ENCODE data around the gene GRHL3.

GRHL3 gene

DNA sequence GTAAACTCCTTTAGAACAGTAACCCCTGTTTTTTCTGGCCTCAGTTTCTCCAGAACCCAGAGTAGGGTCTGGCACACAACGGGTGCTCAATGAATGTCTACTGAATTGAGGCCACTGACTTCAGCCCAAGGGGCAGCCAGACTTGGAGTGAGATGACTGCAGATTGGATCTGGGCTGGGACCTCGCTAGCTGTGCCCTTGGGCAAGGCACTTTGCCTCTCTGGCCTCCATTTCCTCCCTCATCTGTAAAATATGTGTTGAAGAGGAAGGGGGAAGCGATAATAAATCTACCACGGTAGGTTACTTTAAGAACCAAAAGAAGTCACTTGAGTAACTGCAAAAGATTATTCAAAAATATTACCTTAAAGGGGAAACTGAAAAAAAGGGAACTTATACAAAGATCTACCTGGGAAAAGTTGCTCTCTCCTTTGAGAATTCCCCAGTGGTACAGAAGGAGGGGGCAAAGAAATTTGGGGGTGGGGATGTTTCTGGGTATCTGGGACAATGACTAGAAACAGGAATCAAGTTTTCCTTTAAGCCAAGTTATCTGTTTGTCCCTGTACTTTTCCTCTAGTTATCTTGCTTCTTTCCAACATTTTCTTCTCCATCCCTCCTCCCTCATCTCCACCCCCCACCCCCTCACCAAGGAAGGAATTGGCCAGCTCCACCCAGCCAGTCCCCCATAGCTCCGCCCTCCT is 394 bp upstream of the GRHL3 start:
- DNase-seq, result no peak

DNA sequence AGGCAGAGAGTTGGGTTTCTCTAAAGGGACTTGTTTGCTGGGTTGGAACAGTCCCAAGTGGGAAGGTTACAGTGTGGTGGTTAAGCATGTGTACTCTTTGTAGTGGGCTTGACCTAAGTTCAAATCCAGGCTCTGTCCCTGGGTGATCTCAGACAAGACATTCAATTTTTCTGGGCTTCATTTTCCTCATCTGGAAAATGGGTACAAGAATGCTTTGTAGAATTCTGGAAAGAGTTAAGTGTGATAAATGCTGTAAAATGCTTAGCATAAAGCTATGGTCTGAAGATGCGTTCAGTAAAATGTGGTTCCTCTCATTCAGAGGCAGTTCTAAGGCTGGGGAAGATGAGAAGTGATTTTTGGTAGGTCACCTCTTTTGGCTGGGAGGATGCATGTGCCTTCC is 805 bp downstream of the GRHL3 start:
- DNase-seq, result no peak

DNA sequence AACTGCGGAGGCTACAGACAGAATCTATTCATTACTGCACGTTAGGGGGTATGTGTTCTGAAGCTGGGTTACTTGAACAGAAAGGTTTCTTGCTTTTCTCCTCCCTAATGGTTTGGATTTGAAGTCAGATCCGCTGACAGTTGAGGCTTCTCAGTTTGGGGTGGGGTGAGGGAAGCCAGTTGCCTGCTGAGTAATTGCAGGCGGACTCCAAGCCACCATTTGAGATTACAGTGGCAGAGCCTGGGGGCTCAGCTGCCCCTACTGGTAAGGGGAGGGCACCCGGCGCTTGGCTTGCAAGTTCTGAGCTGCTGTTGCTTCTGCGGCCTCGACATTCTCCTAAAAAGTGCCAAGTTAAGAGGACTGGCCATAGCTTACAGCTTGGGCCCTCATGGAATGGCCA is 2.0 kb downstream of the GRHL3 start:
- DNase-seq, result no peak

DNA sequence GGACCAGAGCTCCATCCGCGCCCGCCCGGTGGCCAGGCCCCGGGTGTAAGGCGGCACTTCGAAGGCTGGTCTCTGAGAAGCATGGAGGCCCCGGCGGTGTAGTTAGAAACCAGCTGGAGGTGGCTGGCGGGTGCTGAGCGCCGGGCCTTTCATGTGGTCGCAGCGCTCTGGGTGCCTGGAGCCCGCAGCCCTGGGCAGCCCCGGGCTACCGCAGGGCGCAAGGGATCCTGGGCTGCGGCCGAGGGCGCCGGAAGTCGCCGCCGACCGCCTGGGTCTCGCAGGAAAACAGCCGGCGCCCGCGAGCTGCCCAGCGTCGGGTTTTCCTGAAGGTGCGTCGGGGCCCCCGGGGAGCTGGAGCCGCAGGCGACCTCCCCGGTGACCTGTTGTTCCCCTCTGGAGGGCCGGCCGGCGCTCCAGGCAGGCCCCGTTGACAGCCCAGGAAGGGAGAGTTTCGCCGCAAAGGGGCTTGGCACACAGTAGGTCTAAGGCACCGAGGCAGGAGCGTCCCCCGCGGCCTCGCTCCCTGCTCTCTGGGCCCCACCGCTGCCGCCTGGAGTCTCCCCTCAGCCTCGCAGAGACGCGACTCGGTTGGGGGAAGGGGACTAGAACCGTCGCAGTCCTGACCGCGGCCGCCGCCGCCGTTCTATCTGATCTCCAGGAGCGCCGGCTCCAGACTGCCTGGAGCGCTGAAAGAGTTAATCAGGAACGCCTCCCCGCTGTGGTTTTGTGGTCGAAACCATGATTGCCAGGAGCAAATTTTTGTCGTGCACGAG is 2.7 kb downstream of the GRHL3 start:
- DNase-seq, result peak in 2 of 3 donors; percentile 39 to 65

DNA sequence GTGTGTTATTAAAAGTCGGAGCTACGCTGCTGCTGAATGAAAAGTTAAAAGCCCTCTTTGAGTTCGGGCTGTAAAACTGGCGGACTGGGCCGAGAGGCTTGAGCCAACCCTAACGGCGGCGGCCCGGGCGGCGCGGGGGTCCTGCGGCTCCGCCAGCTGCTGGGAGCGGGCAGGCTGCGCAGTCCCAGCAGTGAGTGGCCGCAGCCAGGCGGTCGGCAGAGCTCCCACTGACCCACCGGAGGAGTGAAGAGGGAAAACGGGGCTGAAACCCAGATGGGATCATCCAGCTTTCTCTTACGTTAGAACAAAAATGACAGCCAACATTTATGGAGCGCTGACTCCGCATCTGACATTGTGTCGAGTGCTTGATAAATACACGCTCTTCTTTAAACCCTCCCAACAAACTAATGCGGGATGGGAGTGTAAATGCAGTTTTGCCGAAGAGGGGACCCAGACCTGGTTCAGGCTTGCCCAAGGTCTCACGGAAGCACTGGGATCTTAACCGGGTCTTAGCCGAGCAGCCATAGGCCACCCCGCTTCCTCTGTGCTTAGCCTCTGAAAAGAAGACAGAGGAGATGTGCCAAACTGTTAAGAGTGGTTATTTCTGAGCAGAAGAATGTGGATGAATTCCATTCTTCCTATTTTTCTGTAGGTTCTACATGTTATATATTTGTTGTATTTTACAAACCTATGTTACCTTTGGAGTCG is 3.5 kb downstream of the GRHL3 start:
- no peak for DNase-seq

DNA sequence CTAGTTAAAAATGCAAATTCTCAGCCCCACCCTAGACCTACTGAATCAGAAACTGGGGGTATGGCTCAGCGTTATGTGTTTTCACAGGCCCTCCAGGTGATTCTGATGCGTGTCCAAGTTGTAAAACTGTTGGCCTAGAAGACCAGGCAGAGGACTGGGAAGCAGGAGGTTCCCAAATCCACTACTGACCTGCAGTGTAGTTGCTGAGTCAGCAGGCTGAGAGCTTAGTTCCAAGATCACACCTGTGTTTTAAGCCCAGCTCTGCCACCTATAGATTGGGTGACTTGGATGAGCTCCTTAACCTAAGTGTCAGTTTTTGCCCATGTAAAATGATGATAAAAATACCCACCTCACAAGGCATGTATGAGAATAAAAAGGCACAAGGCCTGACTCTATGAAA is 4.1 kb downstream of the GRHL3 start:
- DNase-seq, result no peak

DNA sequence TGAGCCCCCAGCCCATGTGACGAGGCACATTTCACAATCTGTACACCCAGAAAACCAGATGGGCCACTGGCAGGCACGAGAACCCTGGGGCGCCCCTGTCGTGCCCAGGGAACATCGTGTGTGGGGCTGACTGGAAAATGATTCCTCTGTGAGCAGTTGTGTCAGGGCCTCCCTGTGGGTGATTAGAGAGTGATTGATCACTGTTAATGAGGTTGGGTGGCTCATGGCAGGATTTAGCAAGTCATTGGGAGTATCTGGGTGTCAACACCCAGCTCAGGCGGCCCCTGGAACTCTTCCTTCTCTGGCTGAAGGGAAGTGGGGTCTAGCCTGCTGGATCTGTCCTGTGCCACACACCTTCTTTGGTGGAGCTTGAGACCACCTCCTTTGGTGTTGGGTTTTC is 5.7 kb downstream of the GRHL3 start:
- DNase-seq, result no peak

DNA sequence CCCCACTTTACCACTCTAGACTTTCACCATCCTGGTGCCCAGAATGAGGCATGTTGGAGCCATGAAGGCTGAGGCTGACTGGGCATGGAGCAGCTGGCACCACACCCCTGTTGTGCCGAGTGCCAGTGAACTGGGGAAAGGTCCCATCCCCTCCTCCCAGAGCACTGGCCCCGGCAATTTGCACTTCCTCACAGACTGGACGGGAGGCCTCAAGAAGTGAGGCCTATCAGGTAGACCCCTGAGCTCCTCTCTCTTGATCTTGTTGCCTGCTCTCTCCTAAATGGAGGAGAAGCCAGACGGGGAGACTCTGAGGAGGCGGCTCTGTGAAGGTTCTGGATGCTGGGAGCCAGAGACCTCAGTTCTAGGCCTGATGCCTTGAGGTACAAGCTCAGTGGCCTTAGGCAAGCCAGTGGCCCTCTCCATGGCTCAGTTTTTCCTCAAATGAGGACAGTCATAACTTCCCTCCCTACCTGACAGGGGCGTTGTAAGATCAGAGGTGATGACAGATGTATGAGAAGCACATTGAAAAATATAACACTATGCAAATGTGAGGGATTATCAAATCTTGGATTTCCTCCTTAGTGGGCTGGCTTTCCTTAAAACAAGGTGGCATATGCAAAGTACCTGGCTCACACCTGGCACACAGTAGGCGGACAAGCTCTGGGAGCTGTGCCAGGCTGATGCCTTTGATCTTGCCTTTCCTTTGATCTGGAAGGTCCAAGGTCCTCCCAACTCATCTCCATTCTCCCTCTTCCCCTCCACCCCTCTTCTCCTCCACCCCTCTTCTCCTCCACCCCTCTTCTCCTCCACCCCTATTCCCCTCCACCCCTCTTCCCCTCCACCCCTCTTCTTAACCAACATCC is 6.7 kb downstream of the GRHL3 start:
- DNase-seq, result no peak

DNA sequence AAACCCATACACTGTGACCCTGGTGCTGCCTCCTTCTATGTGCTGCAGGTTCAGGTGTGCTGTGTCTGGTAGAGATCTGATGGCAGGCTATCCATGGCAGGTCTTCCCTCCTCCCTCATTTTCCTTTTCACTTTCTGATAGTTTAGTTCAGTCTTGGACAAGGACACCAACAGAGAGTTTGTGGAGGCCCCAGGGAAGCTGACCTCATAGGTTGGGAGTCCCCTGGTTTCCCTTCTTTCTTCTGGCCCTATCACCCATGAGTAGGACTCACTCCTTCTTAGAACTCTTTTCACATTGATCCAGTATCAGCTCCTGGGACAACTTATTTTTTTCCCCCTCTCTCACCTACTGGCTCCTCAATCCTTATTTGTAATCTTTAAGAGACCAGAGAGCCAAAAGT is 8.3 kb downstream of the GRHL3 start:
- peak; percentile 61 to 69 (median 66) for DNase-seq

DNA sequence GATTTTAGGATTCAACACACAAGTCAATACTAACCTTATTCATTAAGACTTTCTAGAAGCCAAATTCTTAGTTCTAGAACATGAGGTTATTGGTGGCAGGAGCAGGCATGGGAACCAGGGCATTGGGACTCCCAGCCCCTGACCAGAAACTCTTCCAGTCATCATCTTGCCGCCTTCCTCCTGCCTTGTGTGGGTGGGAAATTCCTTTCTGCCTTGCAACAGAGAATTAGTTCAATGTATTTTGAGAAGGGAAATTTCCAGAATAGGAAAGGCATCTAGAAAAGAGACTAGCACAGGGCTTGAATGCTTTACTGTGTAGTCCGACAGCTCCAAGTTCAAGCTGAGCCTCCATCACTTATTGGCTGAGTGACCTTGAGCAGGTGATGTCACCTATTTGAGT is 8.7 kb downstream of the GRHL3 start:
- peak; percentile 68 to 76 (median 68) for DNase-seq

DNA sequence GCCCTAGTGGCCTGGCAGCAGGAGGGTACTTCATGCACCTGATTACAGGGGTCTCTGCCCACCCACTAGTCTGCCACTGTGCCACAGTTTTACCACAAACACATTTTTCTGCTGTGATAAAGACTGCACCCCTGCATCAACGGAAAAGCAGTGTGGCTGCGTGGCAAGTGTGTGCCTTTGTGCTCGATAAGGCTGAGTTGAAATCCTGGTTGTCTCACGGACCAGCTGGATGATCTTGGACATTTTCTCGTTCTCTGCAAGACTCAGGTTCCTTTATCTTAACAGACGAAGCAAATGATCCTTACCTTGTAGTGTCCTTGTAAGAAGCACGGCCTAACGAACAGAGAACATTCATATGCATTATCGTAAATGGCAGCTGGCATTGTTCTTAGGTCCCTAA is 10.2 kb downstream of the GRHL3 start:
- DNase-seq, result no peak

DNA sequence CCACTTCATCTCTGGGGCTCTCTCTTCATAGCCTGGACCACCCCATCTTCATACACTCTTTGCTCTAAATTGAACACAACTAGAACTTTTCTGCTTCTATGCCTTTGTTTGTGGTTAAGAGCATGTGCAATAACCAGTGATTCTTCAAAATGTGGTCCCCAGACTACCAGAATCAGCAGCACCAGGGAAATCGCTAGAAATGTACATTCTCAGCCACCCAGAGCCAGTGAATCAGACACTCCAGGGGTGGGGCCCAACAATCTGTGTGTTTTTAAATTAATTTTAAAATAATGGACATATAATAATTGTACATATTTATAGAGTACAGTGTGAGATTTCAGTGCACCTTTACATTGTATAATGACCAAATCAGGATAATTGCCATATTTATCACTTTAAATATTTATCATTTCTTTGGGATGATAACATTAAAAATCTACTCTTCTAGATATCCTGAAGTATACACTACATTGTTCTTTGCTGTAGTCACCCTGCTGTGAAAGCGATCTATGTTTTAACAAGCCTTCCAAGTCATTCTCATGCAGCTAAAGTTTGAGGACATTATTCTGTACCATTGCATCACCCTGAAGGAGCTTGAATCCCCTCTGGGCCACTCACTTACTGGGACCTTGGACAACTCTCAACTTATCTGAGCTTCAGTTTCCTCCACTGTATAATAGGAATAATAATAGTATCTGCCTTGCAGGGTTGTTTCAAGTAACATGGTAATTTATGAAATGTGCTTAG is 10.8 kb downstream of the GRHL3 start:
- no peak for DNase-seq

DNA sequence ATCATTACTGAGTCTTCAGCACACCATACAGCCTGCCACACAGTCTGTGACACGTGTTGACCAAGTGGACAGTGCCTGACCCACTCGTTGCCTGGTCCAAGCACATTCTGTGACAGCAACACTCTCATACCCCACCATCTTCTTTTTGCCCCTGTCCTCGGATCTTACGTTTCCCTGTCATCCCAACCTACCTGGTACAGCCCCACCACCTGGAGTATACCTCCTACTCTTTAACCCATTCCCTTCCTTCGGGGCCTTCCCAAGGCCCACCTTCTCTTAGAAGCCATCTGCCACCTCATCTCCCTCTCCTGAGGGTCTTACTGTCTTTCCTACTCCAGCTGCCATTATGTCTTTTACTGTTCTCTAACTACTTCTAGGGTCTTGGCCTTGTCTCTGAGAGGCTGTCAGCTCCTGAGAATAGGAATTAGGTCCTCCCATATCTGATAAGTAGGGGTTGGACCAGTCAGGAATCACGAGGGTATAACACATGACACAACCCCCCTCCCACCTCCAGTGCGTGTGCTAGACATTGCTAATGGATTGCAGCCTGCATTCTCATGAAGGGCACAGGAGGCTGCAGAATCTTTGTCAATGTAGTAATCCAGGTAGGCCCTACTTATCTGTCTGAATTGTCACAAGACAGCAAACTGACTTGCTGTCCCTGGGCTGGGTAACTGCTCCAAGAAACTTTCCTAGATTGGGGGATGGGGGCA is 13.0 kb downstream of the GRHL3 start:
- DNase-seq, result no peak

DNA sequence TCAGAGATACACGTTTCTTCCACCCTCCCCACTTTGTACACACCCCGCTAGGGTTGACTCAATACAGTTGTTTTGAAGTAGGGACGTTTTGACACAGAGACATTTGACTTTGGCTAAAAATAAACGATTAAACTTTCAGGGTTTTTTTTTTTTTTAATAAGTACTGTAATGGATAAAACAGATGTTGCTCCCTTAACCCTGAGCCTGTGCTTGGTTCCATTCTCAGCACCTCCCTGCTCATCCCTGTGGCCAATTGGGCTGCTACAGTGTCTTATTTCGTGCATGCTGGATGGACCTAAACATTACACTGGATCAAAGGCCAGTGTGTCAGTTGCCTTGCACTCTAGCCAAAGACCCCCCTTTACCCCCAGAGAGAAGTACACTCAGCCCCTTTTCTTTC is 16.9 kb downstream of the GRHL3 start:
- no peak for DNase-seq

DNA sequence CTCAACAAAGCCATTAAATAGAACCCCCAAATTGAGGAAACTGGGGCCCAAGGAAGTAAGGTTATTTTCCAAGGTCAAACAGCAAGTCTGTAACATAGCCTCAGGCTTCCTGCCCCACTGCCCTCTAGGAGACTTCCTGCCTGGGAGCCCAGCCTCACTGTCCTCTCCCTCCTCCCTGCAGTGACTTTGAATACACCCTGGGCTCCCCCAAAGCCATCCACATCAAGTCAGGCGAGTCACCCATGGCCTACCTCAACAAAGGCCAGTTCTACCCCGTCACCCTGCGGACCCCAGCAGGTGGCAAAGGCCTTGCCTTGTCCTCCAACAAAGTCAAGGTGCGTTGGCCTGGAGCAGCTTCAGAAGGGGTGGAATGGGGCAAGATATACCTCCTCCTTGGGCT is 18.3 kb downstream of the GRHL3 start:
- DNase-seq, result no peak

DNA sequence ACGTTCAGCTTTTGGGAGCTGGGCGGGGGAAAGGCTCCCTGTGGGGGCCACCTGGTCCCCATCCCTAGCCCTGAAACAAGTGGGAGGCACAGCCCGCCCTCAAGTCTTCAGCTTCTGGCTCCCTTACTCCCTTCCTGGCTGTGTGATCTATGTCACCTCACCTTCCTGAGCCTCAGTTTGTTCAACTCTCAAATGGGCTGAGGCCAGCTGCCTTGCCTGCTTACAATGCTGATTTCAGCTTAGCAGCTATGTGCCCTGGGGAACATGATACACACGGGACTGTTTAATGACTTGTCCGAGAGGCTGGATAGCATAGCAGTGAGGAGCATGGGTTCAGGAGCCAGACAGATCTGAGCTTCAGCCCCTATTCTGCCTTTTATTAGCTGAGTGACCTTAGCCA is 19.3 kb downstream of the GRHL3 start:
- no peak for DNase-seq

DNA sequence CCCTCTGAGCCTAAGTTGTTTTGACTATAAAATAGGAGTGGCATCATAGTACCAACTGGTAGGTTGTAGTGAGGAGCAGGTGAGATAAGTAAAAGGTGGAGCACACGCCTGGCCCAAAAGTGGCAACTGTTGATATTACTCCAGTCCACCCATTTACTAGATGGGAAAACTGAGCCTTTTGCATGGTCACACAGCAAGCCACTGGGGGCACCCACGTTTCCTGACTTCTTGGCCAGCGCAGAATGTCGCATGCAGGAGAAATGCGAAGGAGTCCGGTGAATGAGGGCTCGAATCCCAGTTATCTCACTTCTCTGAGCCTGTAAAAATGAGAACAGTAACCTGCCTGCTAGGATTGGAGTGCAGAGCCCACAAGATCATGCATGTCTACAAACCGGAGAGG is 20.8 kb downstream of the GRHL3 start:
- no peak for DNase-seq

DNA sequence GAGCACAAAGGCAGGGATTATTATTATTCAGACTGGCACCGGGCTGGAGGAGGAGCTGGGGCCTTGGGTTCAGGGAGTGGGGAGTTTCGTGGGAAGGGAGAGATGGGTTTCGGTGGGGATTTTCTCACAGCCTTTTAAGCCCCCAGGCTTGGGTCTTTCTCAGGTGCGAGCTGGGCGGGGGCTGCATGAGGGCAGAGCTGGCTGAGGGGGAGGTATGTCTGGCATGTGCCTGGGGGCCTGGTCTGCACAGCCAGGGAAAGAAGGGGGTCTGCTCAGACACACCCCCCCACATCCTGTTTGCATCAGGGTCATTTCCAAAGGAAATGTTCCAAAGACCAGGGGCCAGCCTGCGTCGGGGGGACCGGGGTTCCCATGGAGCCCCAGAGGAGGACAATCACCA is 21.6 kb downstream of the GRHL3 start:
- no peak for DNase-seq

DNA sequence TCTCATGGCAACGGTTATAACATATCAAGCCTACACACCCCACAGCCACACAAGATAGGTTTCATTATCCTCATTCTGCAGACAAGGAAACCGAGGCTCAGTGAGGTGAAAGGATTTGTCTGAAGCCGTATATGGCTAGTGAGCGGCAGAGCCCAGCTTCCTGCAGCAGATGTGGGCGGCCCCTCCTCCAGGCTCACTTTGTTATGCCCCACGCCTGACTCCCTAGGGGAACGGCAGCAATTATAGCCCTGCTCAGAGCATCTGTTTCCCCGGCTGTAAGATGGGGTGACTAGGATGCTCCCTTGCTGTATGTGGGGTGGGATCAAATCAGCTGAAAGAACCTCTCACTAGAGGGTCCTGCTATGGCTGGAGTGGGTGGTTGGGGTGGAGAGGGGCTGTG is 22.1 kb downstream of the GRHL3 start:
- DNase-seq, result no peak

DNA sequence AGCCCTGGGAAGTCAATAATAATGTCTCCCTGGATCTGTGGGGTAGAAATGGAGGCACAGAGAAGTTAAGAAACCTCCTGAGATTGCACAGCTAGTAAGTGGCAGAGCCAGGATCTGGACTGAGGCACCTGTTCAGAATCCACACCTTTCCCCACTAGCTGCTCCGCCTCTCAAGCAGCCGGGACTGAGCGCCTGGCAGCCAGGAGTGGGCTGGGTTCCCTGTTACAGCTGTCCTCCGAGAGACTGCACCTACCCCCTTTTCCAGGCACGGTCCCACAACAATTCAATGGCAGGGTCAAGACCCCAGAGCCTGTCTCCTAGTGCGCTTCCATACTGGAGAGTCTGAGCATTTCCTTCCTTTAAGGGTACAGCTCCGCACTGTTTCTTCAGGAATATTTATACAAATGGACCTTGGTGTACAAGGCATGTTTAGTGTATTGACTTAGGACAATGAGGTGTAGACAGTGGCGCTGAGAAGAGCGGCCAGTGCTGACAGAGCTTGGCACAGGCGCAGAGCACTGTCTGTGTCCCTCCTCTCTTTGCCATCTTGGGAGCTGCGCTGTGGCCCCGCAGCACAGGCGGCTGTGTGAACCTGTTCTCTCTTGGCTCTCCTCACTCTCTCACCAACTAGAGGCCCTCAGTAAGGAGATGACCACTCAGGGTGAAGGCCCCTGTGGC is 24.4 kb downstream of the GRHL3 start:
- no peak for DNase-seq
